NCI-H748 treated with DMSO at 0.1 percent for 48 hours (cell line): ENCODE measurements around the gene HNRNPA3.
"Not testable (repeated sequence)": the region's sequence is repeated elsewhere in the genome, so short reads cannot be mapped to it uniquely, and the experiment has no call there.

Source experiments
- DNase-seq: peaks from one replicate; lab custom pipeline; 2025; lab: John Stamatoyannopoulos, UW

HNRNPA3 gene

GRCh38 chr2:177256026-177256425, 43.4 kb downstream of the HNRNPA3 start:
- no peak for DNase-seq

- DNase-seq, result no peak
These were observed 44.1 kb downstream of the HNRNPA3 start for GRCh38 chr2:177256695-177257094.

- no peak for DNase-seq
These were observed 44.9 kb downstream of the HNRNPA3 start for GRCh38 chr2:177257471-177257870.

DNA sequence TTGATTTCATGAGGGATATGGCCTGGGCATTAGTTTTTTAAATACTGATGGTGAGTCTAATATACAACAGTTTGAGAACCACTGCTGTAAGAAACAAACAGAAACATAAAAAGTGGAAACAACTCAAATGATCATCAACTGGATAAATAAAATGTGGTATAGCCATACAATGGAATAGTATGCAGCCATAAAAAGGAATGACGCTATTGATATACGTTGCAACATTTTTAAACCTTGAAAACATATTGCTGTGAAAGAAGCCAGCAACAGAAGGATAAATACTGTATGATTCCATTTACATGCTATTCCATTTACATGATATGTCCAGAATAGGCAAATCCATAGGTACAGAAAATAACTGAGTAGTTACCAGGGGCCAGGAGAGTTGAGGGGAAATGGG, 45.5 kb downstream of the HNRNPA3 start:
- no peak for DNase-seq

DNA sequence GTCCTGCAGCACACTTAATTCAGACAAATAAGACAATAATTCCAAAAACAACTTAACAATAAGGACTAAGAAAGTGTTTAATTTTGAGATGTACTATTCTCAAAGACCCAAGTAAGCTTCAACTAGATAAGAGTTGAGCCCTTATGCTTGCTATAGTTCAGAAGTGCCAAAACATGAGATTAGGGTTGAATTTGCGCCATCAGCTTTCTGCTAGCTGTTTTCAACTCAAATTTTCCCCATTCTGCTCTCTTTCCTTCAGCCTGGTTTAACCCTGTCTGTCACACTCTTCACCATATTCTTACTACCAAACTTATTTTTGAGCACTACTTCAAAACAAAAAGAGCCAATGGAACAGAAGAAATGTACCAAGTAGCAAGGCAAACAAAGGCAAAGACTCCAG, 47.8 kb downstream of the HNRNPA3 start:
- DNase-seq, result no peak

GRCh38 chr2:177261116-177262060, 48.8 kb downstream of the HNRNPA3 start:
- DNase-seq, result no peak

DNA sequence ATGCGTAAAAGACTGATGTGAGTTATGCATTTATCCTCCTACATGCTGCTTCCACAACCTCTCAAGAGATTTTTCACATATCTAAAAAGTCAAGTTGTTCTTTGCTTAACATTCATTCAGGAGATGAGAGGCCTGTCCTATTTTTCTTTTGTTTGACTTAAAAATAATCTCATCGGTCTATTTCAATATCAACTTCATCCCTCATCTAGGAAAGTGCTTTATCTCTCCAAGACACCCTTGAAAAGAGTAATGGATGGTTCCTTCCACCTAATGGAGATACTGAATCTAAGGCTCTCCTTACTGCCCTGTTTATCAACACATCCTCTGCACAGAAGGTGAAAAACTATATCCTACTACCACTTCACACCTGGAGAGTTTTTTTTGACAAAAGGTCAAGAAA, 49.5 kb downstream of the HNRNPA3 start:
- DNase-seq, result no peak

DNA sequence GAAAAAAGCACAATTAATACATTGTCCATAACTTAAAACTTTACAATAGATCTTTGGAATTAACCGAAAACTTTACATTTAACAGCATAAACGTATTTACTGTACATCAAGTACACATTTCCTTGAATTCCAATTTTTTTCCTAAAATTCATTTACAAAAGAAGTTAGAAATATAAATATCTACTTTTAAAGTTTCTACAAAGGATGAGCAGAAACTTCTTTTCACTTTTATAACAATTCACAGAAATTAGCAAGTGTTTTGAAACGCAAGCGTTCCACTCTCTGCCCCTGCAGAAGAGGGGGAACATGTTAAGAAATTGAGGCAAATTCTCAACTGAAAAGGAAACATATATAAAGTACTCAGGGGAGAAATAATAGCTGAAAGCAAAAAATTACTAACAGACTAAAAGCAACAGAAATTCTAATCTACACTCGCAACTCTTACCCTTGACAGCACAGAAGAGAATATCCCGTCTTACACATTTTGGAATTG, 50.4 kb downstream of the HNRNPA3 start:
- DNase-seq, result no peak

DNA sequence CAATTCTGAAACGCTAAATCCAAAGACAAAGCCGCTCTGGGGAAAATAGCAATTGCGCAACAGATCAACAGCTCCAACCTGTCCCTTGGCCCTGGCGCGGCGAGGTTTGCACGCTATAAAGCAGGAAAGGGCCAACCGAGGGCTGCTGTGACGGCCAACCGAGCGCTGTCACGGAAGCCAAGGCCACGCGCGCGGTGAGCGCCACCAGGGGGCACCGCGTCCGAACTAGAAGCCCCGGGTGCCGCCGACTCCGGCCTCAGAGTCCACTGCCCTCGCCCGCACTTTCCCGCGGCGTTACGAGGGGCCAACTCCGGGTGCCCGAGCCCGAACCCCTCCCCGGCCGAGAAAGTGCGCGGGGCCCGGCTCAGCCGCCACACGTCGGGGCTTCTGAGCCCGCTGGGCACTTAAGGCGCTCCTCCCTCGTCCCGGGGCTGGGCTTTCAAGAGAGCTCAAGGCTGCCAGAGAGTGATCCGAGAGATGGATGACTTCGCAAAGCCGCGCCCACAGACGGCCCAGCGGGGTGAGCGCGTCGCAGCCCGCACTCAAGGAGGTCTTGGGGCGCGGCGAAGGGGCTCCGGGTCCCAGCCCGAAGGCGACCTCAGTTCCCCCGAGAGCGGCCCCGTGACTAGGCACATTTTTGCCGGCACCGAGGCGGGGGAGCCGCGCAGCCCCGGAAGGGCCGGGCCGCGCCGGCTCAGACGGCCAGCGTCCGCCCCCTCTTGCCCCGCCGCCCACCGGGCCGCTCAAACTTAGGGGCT, 51.0 kb downstream of the HNRNPA3 start:
- peak; percentile 90 for DNase-seq

DNA sequence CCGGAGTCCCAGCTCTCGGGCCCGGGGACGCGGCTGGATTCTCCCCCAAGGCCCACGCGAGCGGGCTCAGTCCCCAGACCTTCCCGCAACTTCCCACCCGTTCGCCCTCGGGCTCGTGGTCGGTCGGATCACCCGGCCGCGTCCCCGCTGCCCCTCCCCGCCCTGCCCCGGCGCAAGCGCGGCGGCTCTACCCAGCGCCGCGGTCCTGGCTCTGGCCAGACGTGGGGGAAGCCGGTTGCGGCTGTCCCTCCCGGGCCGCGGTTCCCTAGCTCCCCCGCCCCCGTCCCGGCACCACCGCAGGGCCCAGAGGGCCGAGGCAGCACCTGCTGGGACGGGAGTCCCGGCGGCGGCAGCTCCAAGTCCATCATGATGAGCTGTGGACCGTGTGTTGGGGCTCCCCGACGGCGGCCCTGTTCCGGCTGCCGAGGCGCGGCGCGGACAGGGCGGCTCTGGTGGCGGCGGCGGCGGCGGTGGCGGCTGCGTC, 51.7 kb downstream of the HNRNPA3 start:
- no peak for DNase-seq

DNA sequence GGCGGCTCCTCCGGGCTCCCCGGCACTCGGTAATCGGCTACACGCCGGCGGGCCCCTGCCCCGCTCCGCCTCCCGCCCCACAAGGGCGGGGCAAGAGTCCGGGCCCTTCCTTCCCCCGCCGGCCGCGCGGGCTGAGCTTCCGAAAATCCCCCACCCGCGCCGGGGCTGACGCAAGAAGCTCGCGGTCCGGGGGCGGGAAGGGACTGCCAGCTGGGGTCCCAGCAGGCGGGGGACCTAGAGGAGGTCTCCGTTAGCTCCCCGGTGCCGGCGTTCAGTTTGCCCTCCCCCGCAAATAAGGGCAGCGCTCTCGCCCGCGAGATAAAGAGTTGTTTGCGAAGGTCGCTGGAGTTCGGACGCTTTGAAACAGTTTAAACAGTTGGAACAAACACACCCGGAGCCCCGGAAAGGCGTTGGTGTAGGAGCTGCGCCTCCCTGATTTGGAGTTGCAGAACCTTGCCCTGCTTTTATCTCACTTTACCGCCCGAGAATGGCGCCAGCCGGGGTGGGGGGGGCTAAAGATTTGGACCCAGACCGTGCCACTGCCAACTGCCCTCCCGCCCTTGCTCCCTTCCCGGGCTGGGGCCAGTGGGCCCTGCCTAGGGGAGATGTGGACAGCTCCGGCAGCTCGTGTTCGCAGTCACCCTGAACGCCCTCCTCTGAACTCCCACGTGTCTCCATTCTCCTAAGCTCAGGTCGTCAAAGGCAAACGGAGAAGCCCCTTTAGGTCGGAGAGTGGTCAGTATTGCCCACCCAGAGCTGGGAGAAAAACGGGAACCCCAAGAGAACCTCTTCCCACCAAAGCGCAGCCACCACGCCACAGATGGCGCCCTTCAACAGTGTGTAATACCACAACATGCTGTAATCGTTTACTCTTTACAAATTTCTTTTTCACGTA, 52.3 kb downstream of the HNRNPA3 start, which contains the start of gene NFE2L2:
NFE2L2 (minus strand) TSS at position 35 of the 895 bp plus-strand sequence. CDS start 151 bp downstream, outside the sequence.
- peak; percentile 59 for DNase-seq

DNA sequence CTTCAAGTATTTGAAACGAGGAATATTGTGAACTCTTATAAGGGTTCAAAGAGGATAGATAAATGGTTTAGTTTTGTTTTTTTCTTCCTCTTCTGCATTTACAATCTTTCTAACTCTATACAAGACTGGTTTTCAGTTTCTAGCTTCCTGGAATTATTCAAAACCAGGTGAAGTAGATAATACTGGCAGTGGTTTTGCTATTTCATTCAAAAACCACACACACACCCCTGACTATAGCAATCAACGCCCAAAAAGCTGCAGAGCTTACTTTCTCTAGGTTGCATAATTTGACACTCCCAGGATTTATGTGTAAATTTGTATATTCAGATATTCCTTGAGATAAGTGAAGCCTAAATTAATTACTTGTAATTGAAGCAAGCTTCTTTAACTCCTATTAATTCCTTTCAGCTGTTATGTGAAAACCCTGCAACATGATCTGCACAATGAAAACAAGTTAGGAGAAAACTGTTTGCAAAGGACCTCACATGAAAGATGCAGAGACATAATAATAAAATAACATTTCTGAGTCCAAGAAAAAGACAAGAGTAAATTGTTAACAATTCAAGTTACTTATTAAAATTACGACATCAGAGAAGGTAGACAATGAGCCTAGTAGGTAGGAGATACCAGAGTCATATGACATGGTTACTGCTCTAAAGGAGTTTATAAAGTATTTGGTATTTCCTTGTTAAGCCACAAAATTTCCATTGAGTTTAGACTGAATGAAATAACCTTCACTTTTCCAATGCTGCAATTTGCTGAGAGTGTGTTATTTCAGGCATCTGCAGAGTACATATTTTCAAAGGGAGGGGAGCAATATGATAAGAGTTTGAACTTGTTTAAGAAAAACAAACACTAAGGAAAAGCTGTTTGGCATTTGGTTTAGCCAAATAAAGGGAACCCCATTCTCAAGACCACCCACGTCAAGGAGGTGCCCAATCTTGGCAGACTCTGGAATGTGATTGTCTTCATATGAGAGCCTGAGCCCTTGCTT, 53.5 kb downstream of the HNRNPA3 start:
- DNase-seq, result no peak

DNA sequence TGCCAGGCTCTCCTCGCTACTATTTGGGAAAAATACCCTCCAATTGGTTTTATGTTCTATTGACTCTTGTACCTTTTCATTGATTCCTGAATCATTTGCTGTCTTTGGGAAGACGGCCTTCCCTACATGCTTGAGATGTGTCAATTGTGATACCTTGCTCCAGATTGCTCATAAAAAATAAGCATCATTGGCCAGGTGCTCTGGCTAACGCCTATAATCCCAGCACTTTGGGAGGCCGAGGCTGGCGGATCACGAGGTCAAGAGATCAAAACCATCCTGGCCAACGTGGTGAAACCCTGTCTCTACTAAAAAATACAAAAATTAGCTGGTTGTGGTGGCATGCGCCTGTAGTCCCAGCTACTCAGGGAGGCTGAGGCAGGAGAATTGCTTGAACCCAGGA, 54.4 kb downstream of the HNRNPA3 start:
- DNase-seq, result not testable (repeated sequence)

GRCh38 chr2:177268187-177268871, 55.7 kb downstream of the HNRNPA3 start:
- DNase-seq, result no peak

DNA sequence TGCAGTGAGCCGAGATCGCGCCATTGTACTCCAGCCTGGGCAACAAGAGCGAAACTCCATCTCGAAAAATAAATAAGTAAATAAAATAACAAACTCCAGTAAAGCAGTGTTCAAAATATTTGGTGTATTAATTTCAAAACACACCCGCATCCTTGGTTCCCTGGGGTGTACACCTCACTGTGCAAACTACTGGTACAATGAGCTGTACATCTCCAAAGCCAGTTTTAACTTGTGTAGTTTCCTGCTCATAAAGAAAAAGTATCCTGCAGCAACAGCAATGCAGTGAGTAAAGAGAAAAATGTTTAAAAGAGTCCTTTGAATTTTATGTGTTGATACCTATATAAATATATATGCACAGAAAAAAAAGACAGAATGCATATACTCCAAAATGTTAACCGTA, 56.3 kb downstream of the HNRNPA3 start:
- no peak for DNase-seq

DNA sequence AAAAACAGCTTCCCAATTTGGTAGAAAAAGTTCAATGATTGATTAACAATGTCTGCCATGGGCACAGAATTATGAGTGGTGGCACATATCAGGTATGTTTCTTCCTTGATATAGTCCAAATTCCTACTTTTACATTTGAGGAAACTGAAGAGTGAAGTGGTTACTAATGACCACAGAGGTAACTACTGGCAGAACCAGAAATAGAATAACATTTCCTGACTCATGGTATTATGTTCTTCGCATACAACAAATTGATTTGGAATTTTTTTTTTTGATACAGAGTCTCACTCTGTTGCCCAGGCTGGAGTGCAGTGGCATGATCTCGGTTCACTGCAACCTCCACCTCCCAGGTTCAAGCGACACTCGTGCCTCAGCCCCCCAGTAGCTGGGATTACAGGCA, 57.9 kb downstream of the HNRNPA3 start:
- no peak for DNase-seq

DNA sequence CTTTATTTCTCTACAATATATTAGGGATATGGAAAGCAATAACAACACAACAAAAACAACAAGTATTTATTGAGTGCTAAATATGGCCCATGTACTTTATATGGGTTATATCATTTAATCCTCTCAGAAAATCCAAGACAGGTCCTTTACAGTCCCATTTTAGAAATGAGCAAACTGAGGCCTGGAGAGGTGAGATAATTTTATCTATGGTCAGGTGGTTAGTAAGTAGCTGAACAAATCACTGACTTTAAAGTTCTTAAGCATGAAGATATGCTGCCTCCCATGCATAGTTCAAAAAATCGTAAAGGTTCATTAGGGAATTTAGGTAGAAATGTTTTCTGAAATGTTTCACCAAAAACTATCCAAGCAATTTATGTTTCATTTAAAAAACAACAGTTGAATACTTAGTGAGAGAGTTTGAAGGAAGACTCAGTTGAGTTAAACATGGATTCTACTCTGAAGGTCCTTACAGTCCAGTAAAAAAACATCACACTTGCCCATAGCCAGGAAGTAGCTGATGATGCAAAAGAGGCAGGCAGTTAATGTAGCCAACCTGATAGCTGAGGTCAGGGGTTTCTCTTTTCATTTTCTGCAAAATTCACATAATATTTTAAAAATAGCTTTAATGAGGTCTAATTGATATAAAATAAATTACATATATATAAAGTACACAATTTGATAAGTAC, 59.5 kb downstream of the HNRNPA3 start:
- no peak for DNase-seq

DNA sequence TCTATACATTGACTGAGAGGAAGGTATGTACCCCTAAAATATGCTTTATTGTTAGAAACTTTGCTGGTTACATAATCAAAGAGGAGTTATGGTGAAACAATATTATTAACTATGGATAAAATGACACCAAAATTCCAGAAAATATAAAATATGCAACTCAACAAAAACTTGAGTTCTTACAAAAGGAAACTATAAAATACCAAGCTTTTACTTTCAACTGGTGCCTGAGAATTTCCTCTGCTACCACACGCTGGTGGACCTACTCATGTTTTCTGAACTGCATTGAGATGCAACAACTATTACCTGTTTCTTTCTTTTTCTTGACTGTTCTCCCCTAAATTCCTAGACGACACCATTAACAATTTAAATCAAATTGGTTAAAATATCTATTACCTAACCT, 60.2 kb downstream of the HNRNPA3 start:
- DNase-seq, result no peak

- DNase-seq, result no peak
These were observed 60.8 kb downstream of the HNRNPA3 start for GRCh38 chr2:177273408-177273807.
